SW480 (cell line): Measurements from ENCODE around the gene KRT1.

Source experiments
- DNase-seq: peaks from one replicate; pipeline ENCODE4 v3.0.0-alpha.2; 2016; ENCODE audit warnings: low spot score

Gene KRT1

DNA sequence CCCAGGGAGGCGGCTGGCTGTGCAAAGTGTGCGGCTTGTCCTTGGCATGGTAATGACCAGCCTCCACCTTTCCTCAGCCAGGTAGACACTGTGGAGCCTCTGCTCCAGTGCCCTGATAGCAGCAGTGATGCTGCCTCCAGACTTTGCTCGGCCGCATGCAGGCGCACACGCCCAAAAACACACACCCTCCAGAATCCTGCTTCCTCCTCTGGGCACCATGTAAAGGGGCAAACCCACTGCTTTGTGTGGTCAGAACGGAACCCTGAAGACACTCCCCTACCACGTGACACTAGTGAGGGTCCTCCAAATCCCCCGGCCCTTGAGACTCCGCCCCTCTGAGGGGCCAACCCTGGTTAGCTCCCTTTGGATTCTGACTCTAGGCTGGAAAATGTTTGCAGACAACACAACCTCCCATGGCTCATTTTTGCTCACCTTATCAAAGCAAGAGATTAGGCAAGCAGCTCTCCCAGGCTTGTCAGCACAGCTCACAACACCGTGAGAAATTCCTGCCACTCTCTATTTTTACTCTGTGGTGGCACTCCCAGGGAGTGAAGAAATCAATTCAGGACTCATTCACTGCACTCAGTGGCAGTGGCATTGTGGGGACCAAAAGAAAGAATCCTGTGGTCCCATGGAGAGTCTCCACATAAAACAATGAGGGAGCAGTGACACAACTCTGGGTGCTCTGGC lies 18.6 kb upstream of the KRT1 start:
- DNase-seq: no peak

DNA sequence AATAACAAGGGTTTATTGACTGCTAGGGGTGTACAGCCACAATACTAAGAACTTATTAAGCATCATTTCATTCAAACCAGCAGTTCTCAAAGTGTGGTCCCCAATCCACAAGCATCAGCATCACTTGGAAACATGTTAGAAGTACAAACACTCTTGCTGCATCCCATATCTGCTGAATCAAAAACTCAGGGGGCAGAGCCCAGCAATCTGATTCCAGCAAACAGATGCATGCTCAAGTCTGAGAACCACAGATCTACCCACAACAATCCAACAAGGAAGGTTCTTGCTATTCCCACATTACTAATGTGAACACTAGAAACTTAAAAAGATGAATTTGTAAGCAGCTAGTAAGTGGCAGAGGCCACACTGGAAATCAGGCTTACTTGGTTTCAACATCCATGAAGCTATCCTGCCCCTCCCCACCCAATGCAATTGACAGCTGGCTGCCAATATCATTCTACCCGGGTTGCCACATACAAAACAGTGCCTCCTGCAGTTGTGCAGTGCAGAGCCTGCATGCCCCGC lies 16.9 kb upstream of the KRT1 start:
- DNase-seq: no peak

DNA sequence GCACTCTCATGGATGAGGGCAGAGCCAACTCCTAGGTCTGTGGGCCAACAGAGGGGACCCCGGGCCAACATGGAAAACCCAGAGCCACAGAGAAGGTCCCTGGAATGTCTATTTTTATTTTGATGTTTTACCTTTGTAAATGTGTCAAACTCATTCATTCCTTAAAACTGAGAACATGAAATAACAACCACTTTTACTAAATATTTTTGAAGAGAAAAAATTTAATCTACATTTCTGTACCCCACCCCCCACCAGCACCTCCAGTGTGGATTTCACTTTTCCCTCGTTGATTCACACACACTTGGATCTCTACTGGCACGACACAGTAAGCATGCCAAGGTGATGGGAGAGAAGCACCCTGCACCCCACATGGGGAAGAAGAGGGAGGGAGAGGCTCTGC lies 16.4 kb upstream of the KRT1 start:
- DNase-seq: no peak

DNA sequence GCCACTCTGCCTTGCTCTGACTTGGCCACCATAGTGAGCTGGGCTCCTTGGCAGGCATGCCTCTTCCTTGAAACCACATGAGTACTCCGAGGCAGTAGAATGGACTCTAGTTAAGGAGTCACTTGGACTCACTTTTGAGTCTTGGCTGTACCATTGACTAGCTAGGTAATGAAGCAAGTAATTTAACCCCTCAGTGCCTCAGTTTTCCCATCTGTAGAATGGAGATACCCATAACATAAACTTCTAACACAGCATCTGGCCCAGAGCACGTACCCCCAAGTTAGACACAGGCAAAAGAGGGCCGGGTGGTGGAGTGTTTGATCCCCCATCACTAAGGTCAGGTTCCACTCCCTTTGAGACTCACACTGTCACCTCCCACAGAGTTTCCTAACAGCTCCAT lies 14.8 kb upstream of the KRT1 start:
- no peak for DNase-seq

DNA sequence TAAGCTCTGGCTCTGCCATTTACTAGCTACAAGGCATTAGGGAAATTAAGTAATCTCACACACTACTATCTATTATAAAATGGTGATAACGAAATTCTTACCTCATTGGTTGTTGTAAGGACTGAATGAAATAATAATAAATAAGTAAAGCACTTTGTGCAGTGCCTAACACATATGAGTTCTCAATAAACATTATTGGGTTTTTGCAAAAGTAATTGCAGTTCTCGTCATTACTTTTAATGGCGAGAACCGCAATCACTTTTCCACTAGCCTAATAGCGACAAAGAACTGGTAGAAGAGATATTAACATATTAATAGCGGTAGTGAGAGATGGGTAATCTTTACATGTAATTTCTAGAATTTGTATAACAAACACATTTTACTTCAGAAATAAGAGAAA lies 13.9 kb upstream of the KRT1 start:
- DNase-seq: no peak

DNA sequence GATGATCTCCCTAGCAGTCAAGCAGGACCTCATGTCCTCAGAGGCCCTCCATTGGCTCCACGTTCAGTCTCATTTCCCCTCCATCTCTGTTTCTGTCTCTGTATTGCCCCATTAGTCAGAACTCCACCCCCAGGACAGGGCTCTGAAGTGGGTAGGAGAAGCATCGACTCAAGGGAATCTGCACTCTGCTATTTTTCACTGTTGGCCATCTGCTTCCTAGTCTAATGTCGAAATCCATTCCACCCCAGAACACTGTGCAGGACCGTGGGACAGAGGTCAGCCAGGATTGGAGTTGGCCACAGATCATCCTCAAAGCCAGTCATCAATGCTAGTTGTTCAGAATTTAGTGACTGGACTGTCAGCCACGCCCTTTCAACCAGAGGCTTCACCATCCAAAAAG lies 13.1 kb upstream of the KRT1 start:
- DNase-seq: no peak

DNA sequence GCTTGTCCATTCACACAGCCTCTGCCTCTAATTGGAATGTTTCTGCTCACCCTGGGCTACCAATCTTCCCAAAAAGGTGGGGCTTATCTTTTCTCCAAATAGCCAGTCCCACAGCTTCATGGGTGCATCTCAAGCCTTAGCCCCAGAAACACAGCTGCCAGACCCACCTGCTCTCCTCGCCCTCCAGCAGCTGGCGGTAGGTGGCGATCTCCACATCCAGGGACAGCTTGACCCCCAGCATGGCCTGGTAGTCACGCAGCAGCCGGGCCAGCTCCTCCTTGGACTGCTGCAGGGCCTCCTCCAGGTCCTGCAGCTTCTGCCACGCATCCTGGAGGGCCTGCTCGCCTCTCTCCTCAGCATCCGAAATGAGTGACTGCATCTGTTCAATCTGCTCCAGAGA lies 12.0 kb upstream of the KRT1 start:
- DNase-seq: no peak

DNA sequence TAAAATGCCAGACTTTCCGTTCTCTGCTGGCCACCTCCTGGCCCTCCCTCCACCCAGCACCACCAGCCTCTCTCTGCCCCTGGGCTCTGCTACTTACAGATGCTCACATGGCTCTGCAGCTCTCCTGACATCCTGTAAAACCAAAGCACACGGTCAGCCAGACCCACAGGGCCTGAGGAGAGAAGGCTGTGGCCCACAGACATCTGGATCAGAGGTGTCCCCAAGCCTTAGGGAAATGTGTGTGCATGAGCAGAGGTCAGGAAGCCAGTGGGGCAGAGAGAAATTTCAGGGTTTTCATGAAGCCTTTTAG lies 11.6 kb upstream of the KRT1 start:
- no peak for DNase-seq

DNA sequence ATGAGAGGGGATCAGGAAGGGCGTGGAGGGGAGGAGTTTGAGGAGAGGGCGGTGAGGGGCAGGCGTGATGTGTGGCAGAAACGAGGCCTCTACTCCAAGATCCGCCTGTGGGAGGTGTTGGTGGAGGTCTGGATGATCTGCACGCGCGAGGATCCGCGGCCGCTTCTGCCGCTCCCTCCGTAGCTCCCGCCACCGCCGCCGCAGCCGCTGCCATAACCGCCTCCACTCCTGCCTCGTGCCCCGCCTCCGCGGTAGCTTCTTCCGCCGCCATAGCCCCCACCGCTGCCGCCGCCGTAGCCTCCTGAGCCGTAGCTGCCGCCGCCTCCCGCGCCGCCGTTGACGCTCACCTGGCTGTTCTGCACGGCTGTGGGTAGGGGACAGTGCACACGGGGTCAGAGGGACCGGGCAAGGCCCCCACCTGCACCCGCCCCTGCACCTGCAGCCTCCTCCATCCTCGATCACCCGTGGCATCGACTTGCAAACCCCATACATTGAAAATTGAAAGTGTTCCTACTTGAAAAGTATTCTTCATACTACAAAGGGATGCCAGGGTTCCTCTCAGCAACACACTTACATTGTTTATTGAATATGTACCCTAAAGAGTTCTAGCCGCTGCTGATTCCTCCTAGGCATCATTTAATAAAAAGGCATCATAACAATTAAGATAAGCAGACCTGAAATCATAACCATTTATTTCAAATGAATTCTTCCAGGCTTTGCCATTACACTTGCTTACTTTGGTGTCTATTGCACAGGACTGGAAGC lies 11.1 kb upstream of the KRT1 start:
- peak; percentile 40 for DNase-seq

DNA sequence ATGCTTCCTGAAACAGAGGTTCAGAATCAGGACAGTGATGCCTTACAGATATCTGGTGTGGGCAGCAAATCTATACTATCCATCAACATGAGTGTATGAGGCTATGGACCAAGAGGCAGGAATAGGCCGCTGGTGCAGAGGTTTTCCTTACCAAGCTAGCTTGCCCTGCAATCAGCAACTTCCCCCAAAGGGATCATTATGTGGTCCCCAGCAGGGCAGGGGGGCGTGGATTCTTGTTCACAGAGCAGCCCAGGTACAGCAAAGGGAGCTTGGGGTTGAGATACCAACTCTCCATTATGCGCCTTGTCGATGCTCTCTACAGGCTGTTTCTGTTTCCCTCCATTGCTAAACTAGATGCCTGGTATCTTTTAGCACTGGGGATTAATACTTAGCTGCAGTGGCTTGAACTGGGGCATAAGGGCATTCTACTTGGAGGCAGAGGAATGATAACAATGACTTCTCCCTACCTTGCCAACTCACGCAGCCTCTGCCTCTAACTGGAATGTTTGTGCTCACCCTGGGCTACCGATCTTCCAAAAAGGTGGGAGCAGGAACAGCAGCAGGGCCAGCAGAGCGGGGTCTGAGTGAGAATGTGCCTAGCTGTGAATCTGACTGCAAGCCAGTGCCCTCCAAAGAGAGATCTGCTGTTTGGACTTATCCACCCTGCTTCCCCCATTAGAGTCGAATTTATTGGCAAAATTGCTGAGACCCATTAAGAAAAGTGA lies 10.3 kb upstream of the KRT1 start:
- no peak for DNase-seq

DNA sequence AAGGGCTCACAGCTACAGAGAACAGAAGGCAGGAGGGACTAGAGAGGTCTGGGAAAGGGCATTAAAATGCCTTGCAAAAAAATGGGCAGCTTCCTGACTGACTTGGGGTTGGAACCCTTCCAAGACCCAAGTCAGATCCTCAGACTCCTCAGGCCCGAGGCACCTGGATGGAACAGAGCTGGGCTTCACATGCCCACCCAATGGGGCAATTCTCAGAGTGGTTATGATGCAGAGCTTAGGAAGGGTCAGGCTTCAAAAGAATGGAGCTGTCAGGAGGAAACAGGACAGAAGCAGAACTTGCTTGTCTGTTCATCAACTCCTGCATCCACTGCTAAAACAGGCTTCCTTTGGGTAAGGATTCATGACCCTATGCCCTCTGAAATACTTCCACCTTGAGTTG lies 9.7 kb upstream of the KRT1 start:
- DNase-seq: no peak

DNA sequence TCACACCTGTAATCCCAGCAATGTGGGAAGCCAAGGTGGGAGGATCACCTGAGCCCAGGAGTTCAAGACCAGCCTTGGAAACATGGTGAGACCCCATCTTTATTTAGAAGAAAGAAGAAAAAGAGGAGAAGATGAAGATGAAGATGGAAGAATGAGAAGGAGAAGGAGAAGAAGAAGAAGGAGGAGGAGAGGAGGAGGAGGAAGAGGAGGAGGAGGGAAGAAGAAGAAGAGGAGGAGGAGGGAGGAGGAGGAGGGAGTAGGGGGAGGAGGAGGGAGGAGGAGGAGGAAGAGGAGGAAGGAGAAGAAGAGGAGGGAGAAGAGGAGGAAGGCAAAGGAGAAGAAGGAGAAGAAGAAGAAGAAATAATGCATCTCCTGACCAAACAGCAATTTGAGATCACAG lies 9.0 kb upstream of the KRT1 start:
- no peak for DNase-seq

DNA sequence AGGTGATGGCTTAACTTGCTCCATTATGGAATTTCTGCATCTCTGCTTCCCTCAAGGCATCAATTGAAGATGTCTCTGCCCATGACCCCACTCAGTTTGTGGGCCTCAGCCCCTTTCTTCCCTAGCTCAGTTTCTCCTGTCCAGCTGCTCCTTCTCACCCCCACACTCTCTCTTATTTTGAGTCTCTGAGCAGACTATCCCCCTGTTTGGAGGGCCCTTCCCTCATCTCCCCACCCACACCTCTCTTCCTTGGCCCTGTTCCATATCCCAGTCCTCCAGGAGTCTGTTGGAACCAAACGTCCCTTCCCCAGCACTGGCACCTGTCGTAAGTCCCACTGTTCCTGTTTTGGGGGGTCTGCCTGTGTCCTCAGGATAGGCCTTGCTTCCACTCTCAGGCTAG lies 8.3 kb upstream of the KRT1 start:
- DNase-seq: no peak

DNA sequence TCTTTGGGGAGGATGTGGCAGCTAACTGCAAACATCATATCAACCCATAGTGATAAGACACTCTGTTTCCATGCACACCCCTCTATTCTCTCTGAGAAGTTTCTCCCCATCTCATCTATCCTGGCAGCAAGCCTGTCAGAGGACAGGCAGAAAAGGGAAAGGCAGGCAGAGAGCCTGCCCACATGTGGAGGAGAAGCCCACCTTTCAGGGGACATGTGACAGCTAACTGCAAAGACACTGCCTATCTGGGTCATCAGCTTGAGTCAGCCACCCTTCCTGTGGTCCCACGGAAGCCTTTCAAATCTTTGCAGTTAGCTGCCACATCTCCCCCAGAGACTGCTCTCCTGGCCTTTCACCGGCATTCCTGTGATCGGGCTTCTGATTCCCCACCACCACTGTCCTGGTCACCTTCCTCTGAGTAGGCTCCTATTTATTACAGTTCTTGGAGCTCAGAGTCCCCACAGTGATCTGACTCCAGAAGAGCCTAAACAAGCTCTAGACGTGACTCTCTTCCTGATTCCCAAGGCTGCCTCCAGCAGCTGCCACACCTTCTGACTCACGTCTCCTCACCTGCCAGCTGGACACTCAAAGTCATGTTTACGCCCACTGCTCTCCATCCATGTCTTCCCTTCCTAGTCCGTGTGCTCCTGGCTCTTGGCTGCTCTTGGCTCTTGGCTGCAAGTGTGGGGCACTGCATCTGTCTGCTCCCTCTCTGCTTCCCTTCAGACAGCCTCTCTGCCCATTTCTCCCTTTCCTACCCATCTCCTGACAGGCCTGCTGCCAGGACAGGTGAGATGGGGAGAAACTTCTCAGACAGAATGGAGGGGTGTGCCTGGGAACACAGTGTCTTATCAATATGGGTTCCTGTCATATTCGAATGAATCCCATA lies 7.5 kb upstream of the KRT1 start:
- DNase-seq: peak; percentile 72

DNA sequence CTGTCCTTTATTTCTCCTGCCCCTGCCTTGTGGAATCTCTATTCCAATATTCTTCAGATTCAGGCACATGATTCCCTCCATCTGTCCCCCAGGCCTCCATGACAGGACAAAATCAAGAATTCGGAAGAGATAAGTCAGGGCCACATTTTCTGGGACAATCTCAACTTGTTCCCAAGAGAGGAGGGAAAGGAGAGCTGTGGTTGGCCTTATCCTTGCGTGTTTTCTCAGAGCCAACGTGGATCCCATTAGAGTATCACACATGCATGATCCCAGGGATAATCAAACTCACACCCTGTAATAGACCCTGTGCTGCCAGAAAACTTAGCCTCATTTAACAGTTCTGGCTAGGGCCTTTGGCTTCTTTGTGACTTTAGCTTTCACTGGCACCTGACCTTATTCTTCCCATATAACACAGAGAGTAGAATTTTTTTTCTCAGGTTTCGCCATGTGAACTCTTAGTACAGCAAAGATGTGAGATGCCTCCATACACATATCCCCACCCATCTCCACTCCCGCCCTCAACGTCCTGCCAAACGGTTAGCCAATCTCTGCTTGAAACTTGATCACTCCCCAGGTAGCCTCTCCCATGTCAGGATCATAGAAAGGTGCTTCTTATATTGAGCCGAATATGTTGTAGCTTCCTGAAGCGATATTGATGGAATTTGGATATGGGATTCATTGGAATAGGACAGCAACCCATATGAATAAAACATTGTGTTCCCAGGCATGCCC lies 6.7 kb upstream of the KRT1 start:
- peak; percentile 34 for DNase-seq

DNA sequence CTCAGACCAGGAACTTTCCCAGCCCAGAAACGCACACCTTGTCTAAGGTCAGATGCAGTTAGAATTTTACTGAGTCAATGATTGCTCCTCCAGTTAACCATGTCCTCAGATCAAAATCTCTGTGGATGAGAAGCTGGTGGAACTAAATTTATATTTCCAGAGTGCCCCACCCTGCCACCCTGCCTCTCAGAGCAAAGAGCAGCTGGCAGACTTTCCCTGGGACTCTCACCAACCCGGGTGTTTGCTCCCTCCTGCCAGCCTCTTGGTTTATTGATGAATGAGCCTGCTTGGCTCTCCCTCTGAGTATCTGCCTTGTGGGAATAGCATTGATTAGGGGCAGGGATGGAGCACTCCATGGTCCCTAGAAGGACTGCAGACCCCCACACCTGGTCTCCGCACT lies 5.9 kb upstream of the KRT1 start:
- no peak for DNase-seq

DNA sequence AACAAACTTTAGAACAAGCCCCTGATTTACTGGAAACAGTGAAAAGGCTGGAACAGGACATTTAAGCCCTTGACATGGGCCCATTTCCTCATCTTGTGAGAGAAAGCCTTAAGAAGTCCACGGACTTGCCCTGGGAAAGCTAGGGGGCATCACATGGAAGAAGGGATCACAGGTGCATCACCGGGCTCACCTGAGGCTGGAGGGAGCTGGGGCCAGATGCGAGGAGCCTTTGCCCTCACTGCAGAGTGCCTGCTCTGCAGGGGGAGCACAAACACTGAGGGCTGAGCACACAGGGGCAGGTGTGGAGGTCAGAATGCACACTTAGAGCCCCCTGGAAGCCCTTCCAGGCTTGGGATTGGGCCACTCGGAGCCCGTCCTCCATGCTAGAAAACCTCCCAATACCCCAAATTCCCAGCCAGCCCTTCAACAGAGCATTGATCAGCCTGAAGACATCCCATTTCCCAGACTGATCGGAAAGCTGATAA lies 5.2 kb upstream of the KRT1 start:
- no peak for DNase-seq

DNA sequence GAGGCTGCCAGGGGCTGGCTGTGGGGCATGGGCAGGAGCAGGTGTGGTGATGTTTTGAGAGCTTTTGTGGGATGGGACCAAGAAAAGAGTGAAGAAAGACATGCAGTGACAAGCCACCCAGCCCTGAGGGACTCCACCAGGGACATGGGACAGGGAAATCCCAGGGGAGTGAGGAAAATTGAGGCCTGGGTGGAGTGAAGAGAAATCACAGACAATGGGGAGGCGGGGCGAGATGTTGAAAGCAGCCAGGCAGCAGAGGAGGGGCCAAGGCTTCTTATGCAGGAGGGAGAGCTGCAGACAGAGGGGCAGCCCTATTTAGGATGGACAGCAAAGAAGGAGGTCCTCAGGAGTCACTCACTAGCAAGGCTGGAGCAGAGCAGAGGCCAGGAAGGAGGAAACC lies 4.2 kb upstream of the KRT1 start:
- DNase-seq: no peak

DNA sequence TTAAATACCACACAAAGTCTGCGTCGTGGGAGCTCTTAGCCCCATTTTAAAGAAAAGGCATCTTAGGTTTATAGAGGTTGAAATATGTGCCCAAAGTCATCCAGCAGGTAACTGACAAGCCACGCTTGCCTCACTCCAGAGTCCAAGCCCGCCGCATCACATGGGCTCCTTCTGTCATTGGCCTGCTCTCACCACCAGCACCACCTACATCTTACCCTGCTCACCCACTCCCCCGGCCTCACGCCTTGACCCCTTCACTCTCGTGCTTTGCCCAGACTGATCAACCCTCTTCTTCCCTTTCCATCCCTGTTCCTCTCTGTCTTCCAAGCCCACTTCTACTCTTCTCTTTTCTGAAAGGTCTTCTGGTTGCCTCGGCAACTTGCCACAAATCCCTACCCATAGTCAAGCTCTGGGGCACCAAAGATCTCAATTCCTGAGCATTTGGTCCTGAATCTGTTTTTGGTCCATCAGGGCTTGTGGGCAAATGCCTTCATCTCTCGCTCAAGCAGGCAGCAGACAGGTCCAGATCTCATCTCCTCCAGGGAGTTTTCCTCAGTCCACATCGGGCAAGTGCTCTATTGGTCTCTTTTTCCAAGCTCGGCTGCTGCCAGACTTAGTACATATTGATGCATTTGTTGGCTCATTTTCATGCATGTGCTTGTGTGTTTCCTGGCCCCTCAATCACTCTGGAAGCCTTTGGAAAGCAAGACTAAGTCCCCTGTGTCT lies 3.5 kb upstream of the KRT1 start:
- DNase-seq: no peak

DNA sequence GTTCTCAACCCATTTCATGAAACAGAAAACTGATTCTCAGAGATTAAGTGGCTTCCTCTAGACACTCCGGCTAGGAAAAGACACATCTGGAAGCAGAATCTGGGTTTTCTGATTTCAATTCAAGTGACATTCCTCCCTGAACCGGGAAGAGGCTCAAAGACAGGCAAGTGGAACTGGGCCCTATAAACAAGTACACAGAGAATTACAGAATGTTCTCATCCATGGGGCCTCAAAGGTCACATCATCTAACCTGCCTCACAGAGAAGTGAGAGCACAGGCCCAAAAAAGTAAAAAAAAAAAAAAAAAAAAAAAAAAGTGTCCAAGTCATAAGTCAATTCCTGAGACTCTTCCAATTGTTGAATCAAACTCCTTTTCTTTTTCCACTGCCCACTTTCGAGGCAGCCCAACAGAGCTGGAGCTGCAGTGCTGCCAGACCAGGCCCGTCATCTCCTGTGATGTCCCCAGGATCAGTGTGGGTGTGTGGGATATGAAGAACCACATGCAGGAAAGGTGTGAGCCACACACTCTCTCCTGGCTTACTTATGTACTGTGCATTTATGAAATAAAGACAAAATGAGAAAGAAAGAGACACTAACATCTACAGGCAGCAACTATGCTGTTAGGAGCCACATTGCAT lies 2.8 kb upstream of the KRT1 start:
- DNase-seq: no peak
